ENCODE measurements around the gene DMTF1. TPM values are rescaled to one million over a fixed set of nuclear protein-coding genes. Genes with fewer than 3 reads are reported as not detected.
"Not testable (repeated sequence)": the region's sequence is repeated elsewhere in the genome, so short reads cannot be mapped to it uniquely, and the experiment has no call there.

DMTF1 gene
- polyA plus RNA-seq, 1 donor (not counting 4 experiments of a cell fraction or from before 2014, with no cell fraction given): 98.4 TPM

- Histone ChIP-seq H3K27ac (ENCODE audit: control insufficient read depth, insufficient read depth, low read length) (no peak overlapping the region), H2AFZ (ENCODE audit: control insufficient read depth, low read length) (no peak overlapping the region), H3K4me1 (ENCODE audit: control insufficient read depth, extremely low read depth, insufficient read depth, low read length) (no peaks in the 10 kb centered on the region), H3K9ac (ENCODE audit: control insufficient read depth, extremely low read depth, insufficient read depth, low read length) (no peak overlapping the region), H3K9me3 (ENCODE audit: control insufficient read depth, low read depth, low read length) (no peaks in the 10 kb centered on the region), H4K20me1 (ENCODE audit: control insufficient read depth, extremely low read depth, insufficient read depth, low read length) (no peaks in the 10 kb centered on the region), H3K27me3 (ENCODE audit: control insufficient read depth, extremely low read depth, insufficient read depth, low read length) (peaks cover 6% of the 10 kb centered on the region), H3K79me2 (ENCODE audit: control insufficient read depth, insufficient read depth, low read length) (no peaks in the 10 kb centered on the region), H3K9me1 (ENCODE audit: control insufficient read depth, extremely low read depth, insufficient read depth, low read length) (no peaks in the 10 kb centered on the region), H3K4me3 (ENCODE audit: control insufficient read depth in 2 of 3, extremely low read depth in 1 of 3, insufficient read depth in 2 of 3, low read depth in 1 of 3, low read length in 3 of 3) (no peak overlapping the region), H3K4me2 (ENCODE audit: control insufficient read depth, extremely low read depth, insufficient read depth, low read depth, low read length) (no peak overlapping the region), H3K36me3 (ENCODE audit: control insufficient read depth in 2 of 2, extremely low read depth in 1 of 2, insufficient read depth in 2 of 2, low read length in 2 of 2) (no peaks in the 10 kb centered on the region)
- no peak for DNase-seq (ENCODE audit: low read depth, low spot score)
- TF ChIP-seq EZH2 (IDR thresholded peaks at IDR 0.05; ENCODE audit: low read length) (no peak), CTCF (optimal IDR thresholded peaks at IDR 0.05 in 1 of 3, IDR thresholded peaks at IDR 0.05 in 1 of 3, conservative IDR thresholded peaks at IDR 0.05 in 1 of 3; ENCODE audit: extremely low read depth in 1 of 3, insufficient read depth in 2 of 3, low read length in 3 of 3) (no peak)
- no peak for FAIRE-seq
- dilution Hi-C loops (cut with MboI; ENCODE audit: extremely low pct_ligation_motif_present, low sequenced_read_pairs): no loop called here
These were observed 82.7 kb downstream of the DMTF1 start for GRCh38 chr7:87234949-87235348.

DNA sequence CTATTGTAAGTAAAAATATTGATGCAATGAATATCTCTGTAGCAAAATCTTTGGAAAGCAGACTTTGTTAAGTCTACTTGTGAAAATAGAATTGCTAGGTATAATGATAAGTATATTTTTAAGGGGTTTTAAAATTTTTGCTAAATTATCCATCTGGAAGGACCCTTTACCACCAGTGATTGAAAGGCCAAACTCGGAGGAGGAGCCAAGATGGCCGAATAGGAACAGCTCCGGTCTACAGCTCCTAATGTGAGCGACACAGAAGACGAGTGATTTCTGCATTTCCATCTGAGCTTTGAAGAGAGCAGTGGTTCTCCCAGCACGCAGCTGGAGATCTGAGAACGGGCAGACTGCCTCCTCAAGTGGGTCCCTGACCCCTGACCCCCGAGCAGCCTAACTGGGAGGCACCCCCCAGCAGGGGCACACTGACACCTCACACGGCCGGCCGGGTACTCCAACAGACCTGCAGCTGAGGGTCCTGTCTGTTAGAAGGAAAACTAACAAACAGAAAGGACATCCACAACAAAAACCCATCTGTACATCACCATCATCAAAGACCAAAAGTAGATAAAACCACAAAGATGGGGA lies 86.3 kb downstream of the DMTF1 start:
- H4K20me1 ChIP-seq (ENCODE audit: control insufficient read depth, extremely low read depth, insufficient read depth, low read length); FAIRE-seq; H3K4me2 ChIP-seq (ENCODE audit: control insufficient read depth, extremely low read depth, insufficient read depth, low read depth, low read length); H3K9me3 ChIP-seq (ENCODE audit: control insufficient read depth, low read depth, low read length); H3K4me3 ChIP-seq (ENCODE audit: control insufficient read depth in 2 of 3, extremely low read depth in 1 of 3, insufficient read depth in 2 of 3, low read depth in 1 of 3, low read length in 3 of 3); H3K9me1 ChIP-seq (ENCODE audit: control insufficient read depth, extremely low read depth, insufficient read depth, low read length); H3K27ac ChIP-seq (ENCODE audit: control insufficient read depth, insufficient read depth, low read length); H3K4me1 ChIP-seq (ENCODE audit: control insufficient read depth, extremely low read depth, insufficient read depth, low read length); dilution Hi-C loops (cut with MboI; ENCODE audit: extremely low pct_ligation_motif_present, low sequenced_read_pairs); H3K27me3 ChIP-seq (ENCODE audit: control insufficient read depth, extremely low read depth, insufficient read depth, low read length); H2AFZ ChIP-seq (ENCODE audit: control insufficient read depth, low read length); H3K36me3 ChIP-seq (ENCODE audit: control insufficient read depth in 2 of 2, extremely low read depth in 1 of 2, insufficient read depth in 2 of 2, low read length in 2 of 2); DNase-seq (ENCODE audit: low read depth, low spot score); H3K9ac ChIP-seq (ENCODE audit: control insufficient read depth, extremely low read depth, insufficient read depth, low read length); H3K79me2 ChIP-seq (ENCODE audit: control insufficient read depth, insufficient read depth, low read length): not testable (repeated sequence)

GRCh38 chr7:87245671-87246070 lies 93.4 kb downstream of the DMTF1 start:
- H3K9ac ChIP-seq (ENCODE audit: control insufficient read depth, extremely low read depth, insufficient read depth, low read length); H3K9me3 ChIP-seq (ENCODE audit: control insufficient read depth, low read depth, low read length); H3K36me3 ChIP-seq (ENCODE audit: control insufficient read depth in 2 of 2, extremely low read depth in 1 of 2, insufficient read depth in 2 of 2, low read length in 2 of 2); H3K27ac ChIP-seq (ENCODE audit: control insufficient read depth, insufficient read depth, low read length); H3K9me1 ChIP-seq (ENCODE audit: control insufficient read depth, extremely low read depth, insufficient read depth, low read length); H3K4me1 ChIP-seq (ENCODE audit: control insufficient read depth, extremely low read depth, insufficient read depth, low read length); H2AFZ ChIP-seq (ENCODE audit: control insufficient read depth, low read length); H3K4me3 ChIP-seq (ENCODE audit: control insufficient read depth in 2 of 3, extremely low read depth in 1 of 3, insufficient read depth in 2 of 3, low read depth in 1 of 3, low read length in 3 of 3); FAIRE-seq; H4K20me1 ChIP-seq (ENCODE audit: control insufficient read depth, extremely low read depth, insufficient read depth, low read length); H3K27me3 ChIP-seq (ENCODE audit: control insufficient read depth, extremely low read depth, insufficient read depth, low read length); dilution Hi-C loops (cut with MboI; ENCODE audit: extremely low pct_ligation_motif_present, low sequenced_read_pairs); H3K79me2 ChIP-seq (ENCODE audit: control insufficient read depth, insufficient read depth, low read length); H3K4me2 ChIP-seq (ENCODE audit: control insufficient read depth, extremely low read depth, insufficient read depth, low read depth, low read length); DNase-seq (ENCODE audit: low read depth, low spot score): not testable (repeated sequence)

Small RNA genes lying within 50 kb of the gene (small RNA-seq; reads per million reads assigned to genes)
- gene RF00019 (ENCODE audit: insufficient read length in 3 of 3, low read depth in 3 of 3, low replicate concordance in 1 of 3) (0 reads per million in 3 experiments), gene RF02271 (ENCODE audit: insufficient read length in 3 of 3, low read depth in 3 of 3, low replicate concordance in 1 of 3) (0 reads per million in 3 experiments)

Other genes with a start within 250 kb of the DMTF1 start
- gene ELAPOR2, start 92.8 kb upstream of the DMTF1 start, polyA plus RNA-seq: 1.7 to 3.3 TPM (median 1.8 TPM) in 3 replicates
- 13.3 to 30.6 TPM (median 16.2 TPM) in 3 replicates for gene TMEM243, start 67.3 kb downstream of the DMTF1 start, polyA plus RNA-seq
- 13.3 to 22.3 TPM (median 18.9 TPM) in 3 replicates for gene CROT, start 193.2 kb downstream of the DMTF1 start, polyA plus RNA-seq